Kidney (tissue), 14 donors: Measurements from ENCODE around the gene ZMYM2. TPM values are rescaled to one million over a fixed set of nuclear protein-coding genes. Genes with fewer than 3 reads are reported as not detected.
A peak's percentile ranks its signal among the peaks of the same experiment; 100 is the strongest.

Experiments
- DNase-seq, 5 donors: peaks; one replicate each; pipeline ENCODE4 v3.0.0-alpha.2; 2013 to 2020
- FAIRE-seq: peaks from 2 replicates; lab custom pipeline; 2012; peaks lifted over from hg19 to GRCh38; lab: Jason Lieb, UNC
- H3K27ac ChIP-seq, 2 donors: one replicate each; pipeline ENCODE4 v1.7.0; 2013; ENCODE audit warnings: low read depth in 2 of 2, low read length in 2 of 2, inconsistent platforms in 1 of 2
- H3K27me3 ChIP-seq: one replicate; pipeline ENCODE4 v1.7.1; 2013; ENCODE audit warnings: low read length, inconsistent platforms; ENCODE audit not compliant: control insufficient read depth, insufficient read depth
- H3K36me3 ChIP-seq, 3 donors: one replicate each; pipeline versions ENCODE4 v1.7.0 to v1.7.1; 2013; ENCODE audit warnings: low read length in 3 of 3, control low read depth in 1 of 3, inconsistent platforms in 1 of 3; ENCODE audit not compliant: insufficient read depth in 3 of 3, control insufficient read depth in 2 of 3
- H3K4me1 ChIP-seq, 3 donors: one replicate each; pipeline versions ENCODE4 v1.7.0 to v1.7.1; 2013; ENCODE audit warnings: low read length in 3 of 3, inconsistent platforms in 1 of 3, low read depth in 1 of 3; ENCODE audit not compliant: control insufficient read depth in 2 of 3, insufficient read depth in 2 of 3
- H3K4me3 ChIP-seq, 3 donors: one replicate each; pipeline versions ENCODE4 v1.7.0 to v1.8.1; 2013; ENCODE audit warnings: low read length in 3 of 3, control low read depth in 1 of 3, inconsistent platforms in 1 of 3
- H3K9ac ChIP-seq, 3 donors: one replicate each; pipeline versions ENCODE4 v1.7.0 to v1.7.1; 2013; ENCODE audit warnings: low read length in 3 of 3, control low read depth in 1 of 3, inconsistent platforms in 1 of 3
- H3K9me3 ChIP-seq, 3 donors: one replicate each; pipeline versions ENCODE4 v1.7.0 to v1.7.1; 2013; ENCODE audit warnings: low read length in 3 of 3, control low read depth in 1 of 3, inconsistent platforms in 1 of 3; ENCODE audit not compliant: control insufficient read depth in 2 of 3, insufficient read depth in 1 of 3
- intact Hi-C: fragments of 100-400 bp; cut with DNase I; formaldehyde crosslinking; loops from one replicate; pipeline ENCODE4 v1.11.1; 2022
- polyA plus RNA-seq: library from polyadenylated mRNA; stranded (reverse); fragments of 350-450 nt; fragmentation: Illumina TruSeq; extraction: RNeasy Lipid Tissue Mini Kit (QIAGEN cat#74804); gene quantifications from one replicate; pipeline ENCODE4 v1.2.3, GENCODE V29; 2014; ENCODE audit warnings: low read depth, low replicate concordance; ENCODE audit not compliant: insufficient read depth
- total RNA-seq: library from RNA; stranded (reverse); fragmentation: NEBNext Ultra II Directional; extraction: Animal tissue kit (Norgen Biotek cat#: 25700); gene quantifications from one replicate; pipeline ENCODE4 v1.2.1, GENCODE V29; 2021
- TF ChIP-seq, protein P1 (sequence below): IDR thresholded peaks from 3 replicates; pipeline ENCODE4 v1.5.1; 2012; ENCODE audit warnings: mild to moderate bottlenecking, moderate library complexity, borderline replicate concordance; ENCODE audit not compliant: insufficient read depth; ENCODE audit errors: extremely low read depth
- donor health status: control.
- donor health status: control.
- donor health status: control.
- donor health status: control.
- donor health status: control.
- donor health status: DM: yes; HTN: yes; CAD: no.
- donor health status: Normal renal cell carcinoma (clear cell type).

Gene ZMYM2
- total and polyA plus RNA-seq, 2 donors from 2014 or later = 22.7 to 81.3 TPM

DNA sequence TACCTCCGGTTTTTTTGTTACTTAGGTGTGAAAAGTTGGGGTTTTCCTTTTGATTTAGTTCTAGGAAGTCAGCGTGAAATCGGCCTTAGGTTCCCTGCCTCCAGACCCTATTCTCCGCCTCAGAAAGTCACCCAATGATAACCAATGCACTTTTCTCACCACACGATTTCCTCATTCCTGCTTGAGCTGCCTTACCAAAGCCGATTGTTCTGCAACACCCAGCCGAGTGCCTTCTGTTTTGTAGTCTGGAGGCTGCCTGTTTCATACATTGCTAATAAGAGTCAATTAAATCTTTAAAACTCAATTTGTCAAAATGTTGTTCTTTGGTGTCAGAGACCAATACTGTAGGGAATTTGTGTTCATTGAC is 162.6 kb downstream of the ZMYM2 start:
- no peak for FAIRE-seq
- no peak overlapping the region for H3K9ac ChIP-seq

DNA sequence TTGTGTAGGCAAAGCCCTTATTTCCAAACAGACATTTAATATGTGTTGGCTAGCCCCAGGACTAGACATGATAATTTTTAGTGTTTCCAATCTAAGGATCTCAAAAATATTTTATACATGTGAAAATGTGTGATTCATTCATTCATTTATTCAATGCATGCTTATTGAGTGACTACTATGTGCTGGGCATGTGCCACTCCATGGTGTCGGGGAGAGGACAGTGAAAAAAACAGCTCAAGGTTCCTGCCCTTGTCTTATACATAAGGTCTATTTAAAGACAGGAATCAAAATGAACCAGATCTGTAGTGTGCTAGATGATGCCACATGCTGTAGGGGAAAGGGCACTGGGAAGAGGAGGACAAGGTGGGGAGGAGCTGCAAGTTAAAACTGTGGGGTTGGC is 165.8 kb downstream of the ZMYM2 start:
- FAIRE-seq = no peak
- H3K27ac ChIP-seq = no peak overlapping the region
- intact Hi-C loops = no loop called here

More for the DNA sequence above, 162.6 kb downstream of the ZMYM2 start:
- Histone ChIP-seq H3K4me3 (peak overlapping the region; percentile 16 to 61 (median 47)), H3K27ac (no peak overlapping the region), H3K4me1 (no peaks in the 10 kb centered on the region), H3K9me3 (no peaks in the 10 kb centered on the region), H3K36me3 (no peaks in the 10 kb centered on the region), H3K27me3 (no peaks in the 10 kb centered on the region)
- TF ChIP-seq, protein P1, sequence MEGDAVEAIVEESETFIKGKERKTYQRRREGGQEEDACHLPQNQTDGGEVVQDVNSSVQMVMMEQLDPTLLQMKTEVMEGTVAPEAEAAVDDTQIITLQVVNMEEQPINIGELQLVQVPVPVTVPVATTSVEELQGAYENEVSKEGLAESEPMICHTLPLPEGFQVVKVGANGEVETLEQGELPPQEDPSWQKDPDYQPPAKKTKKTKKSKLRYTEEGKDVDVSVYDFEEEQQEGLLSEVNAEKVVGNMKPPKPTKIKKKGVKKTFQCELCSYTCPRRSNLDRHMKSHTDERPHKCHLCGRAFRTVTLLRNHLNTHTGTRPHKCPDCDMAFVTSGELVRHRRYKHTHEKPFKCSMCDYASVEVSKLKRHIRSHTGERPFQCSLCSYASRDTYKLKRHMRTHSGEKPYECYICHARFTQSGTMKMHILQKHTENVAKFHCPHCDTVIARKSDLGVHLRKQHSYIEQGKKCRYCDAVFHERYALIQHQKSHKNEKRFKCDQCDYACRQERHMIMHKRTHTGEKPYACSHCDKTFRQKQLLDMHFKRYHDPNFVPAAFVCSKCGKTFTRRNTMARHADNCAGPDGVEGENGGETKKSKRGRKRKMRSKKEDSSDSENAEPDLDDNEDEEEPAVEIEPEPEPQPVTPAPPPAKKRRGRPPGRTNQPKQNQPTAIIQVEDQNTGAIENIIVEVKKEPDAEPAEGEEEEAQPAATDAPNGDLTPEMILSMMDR = no peak
- no peak for DNase-seq
- intact Hi-C loops = no loop called here

DNA sequence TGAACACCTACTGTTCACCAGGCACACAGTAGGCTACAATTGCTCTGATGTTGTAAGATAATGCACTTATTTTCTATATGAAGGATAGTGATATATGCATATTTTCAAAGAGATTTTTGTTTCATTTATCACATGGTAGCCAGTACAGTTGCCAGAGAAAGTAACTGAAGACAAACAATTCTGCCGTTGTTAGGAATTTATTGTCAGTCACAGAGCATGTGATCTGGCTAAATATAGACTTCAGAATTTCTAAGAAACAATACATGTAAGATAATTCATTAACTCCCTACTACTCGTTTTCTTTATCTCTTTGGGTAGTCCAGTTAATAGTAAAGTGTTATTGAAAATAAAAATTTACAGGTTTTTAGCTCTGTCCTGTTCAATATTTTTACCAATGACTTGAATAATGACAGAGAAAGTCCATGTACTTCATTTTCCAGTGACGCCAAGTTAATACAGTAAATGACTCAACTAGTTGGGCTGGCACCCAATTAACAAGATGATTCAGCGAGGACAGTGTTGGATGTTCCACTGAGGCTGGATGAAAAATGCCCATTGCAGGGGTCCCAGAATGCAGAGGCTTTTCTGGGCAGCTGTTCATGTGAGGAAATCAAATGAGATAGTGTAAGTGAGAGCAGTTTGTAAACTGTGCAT is 166.7 kb downstream of the ZMYM2 start:
- FAIRE-seq (no peak), DNase-seq (peak in 2 of 5 donors; percentile 5 to 34)
- H3K9me3 ChIP-seq = no peaks in the 10 kb centered on the region
- H3K27ac ChIP-seq = no peak overlapping the region
- TF ChIP-seq, protein P1 = no peak
- intact Hi-C loops = no loop called here
- no peak overlapping the region for H3K4me3 ChIP-seq
- H3K36me3 ChIP-seq = no peaks in the 10 kb centered on the region
- peaks cover 5% of the 10 kb centered on the region for H3K27me3 ChIP-seq
- H3K9ac ChIP-seq = no peak overlapping the region
- peaks cover 0 to 4% (median 0%) of the 10 kb centered on the region in 3 donors for H3K4me1 ChIP-seq

More for the DNA sequence above, 165.8 kb downstream of the ZMYM2 start:
- no peaks in the 10 kb centered on the region for H3K9me3 ChIP-seq
- DNase-seq = peak in 1 of 5 donors; percentile 6
- no peaks in the 10 kb centered on the region for H3K27me3 ChIP-seq
- no peaks in the 10 kb centered on the region for H3K36me3 ChIP-seq
- H3K9ac ChIP-seq = no peak overlapping the region
- TF ChIP-seq, protein P1 = no peak
- no peak overlapping the region for H3K4me3 ChIP-seq
- H3K4me1 ChIP-seq = peaks cover 0 to 4% (median 0%) of the 10 kb centered on the region in 3 donors
